SIG-M5 treated with dmso at 0.1 percent for 504 hours (cell line): ENCODE results near the gene UBN1.
A peak's percentile ranks its signal among the peaks of the same experiment; 100 is the strongest.

Source experiments
- DNase-seq: peaks from one replicate; lab custom pipeline; 2025; ENCODE audit not compliant: unreplicated experiment; lab: John Stamatoyannopoulos, UW

UBN1 gene

GRCh38 chr16:4883501-4883900, 36.2 kb downstream of the UBN1 start:
- DNase-seq, result no peak

- no peak for DNase-seq
These were observed 36.9 kb downstream of the UBN1 start for GRCh38 chr16:4884209-4884608.

GRCh38 chr16:4884972-4885874, 37.9 kb downstream of the UBN1 start:
- no peak for DNase-seq

GRCh38 chr16:4886151-4886550, 38.9 kb downstream of the UBN1 start:
- DNase-seq, result no peak

- no peak for DNase-seq
These were observed 41.3 kb downstream of the UBN1 start for GRCh38 chr16:4888428-4889135.

GRCh38 chr16:4890026-4890425, 42.7 kb downstream of the UBN1 start:
- DNase-seq, result no peak

- DNase-seq, result no peak
These were observed 43.4 kb downstream of the UBN1 start for GRCh38 chr16:4890686-4891085.

- DNase-seq, result no peak
These were observed 44.0 kb downstream of the UBN1 start for GRCh38 chr16:4891097-4891885.

GRCh38 chr16:4891886-4892216, 44.6 kb downstream of the UBN1 start:
- DNase-seq, result no peak

- DNase-seq, result peak; percentile 11
These were observed 45.3 kb downstream of the UBN1 start for GRCh38 chr16:4892361-4893102.

GRCh38 chr16:4893103-4893862, 46.0 kb downstream of the UBN1 start:
- no peak for DNase-seq

GRCh38 chr16:4894276-4895150, 47.2 kb downstream of the UBN1 start:
- DNase-seq, result no peak

- no peak for DNase-seq
These were observed 48.1 kb downstream of the UBN1 start for GRCh38 chr16:4895366-4895765.

- DNase-seq, result peak; percentile 10
These were observed 49.5 kb downstream of the UBN1 start for GRCh38 chr16:4896761-4897160.

- DNase-seq, result no peak
These were observed 50.0 kb downstream of the UBN1 start for GRCh38 chr16:4897328-4897727.

- DNase-seq, result no peak
These were observed 51.7 kb downstream of the UBN1 start for GRCh38 chr16:4898811-4899473.

GRCh38 chr16:4899474-4899846, 52.2 kb downstream of the UBN1 start:
- DNase-seq, result no peak

- DNase-seq, result no peak
These were observed 52.8 kb downstream of the UBN1 start for GRCh38 chr16:4900036-4900435.

- DNase-seq, result no peak
These were observed 53.5 kb downstream of the UBN1 start for GRCh38 chr16:4900750-4901149.
